Islet precursor cell (in vitro differentiated cells): ENCODE measurements around the gene CDK5R2.

Source experiments
- DNase-seq: peaks from one replicate; pipeline ENCODE4 v3.0.0-alpha.2; 2018

Gene CDK5R2

GRCh38 chr2:219009294-219009693 is 49.8 kb downstream of the CDK5R2 start:
- DNase-seq = no peak

- no peak for DNase-seq
These were observed 50.8 kb downstream of the CDK5R2 start for GRCh38 chr2:219010162-219010756.

DNA sequence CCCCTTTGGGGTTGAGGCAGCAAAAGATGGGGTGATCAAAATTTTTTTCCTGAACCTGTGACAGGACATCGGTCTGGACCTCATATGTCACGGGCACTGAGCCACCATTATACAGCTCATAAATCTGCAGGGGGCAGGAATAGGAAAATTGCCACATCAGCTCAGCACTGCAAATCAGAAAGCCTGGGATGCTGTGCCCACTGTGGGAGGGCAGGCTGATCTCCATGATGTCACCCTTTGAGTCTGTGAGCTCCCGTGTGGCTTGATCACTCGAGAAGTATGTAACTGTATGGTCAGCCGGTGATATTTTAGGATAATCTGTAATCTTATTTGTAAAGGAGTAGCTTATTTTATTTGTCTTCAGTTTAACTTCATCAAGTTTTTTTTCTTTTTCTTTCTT is 51.4 kb downstream of the CDK5R2 start:
- DNase-seq = no peak
